Measurements from ENCODE around the gene SDHD.

The SDHD gene

GRCh38 chr11:112097734-112098528 is 11.3 kb downstream of the SDHD start:
- H3K4me3 ChIP-seq (ENCODE audit: low read length): no peak overlapping the region
- DNase-seq (ENCODE audit: low read depth, low spot score): no peak

DNA sequence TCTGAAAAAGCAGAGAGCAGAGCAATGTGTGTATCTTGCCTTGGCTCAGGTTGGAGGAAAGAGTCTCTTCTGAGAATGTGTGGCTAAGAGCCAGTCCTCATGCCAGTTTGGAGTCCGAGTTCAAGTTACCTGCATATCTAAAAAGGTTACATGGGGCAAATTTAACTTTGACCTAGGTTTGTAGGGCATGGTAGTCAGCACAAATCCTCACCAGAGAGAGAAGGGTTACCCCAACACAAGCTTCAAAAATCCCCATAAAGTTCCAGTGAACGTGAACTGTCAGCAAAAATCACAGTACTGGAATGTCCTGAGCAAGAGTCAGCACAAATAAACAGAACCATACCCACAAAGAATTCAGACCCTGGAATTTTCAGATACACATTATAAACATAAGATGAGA is 13.8 kb downstream of the SDHD start:
- DNase-seq (ENCODE audit: low read depth, low spot score): no peak
- H3K4me3 ChIP-seq (ENCODE audit: low read length): no peak overlapping the region

- no peak overlapping the region for H3K4me3 ChIP-seq (ENCODE audit: low read length)
- no peak for DNase-seq (ENCODE audit: low read depth, low spot score)
Measured at GRCh38 chr11:112103446-112103845, 16.8 kb downstream of the SDHD start.

GRCh38 chr11:112106070-112106469 is 19.4 kb downstream of the SDHD start:
- H3K4me3 ChIP-seq (ENCODE audit: low read length): no peak overlapping the region
- DNase-seq (ENCODE audit: low read depth, low spot score): no peak

- H3K4me3 ChIP-seq (ENCODE audit: low read length): no peak overlapping the region
- peak; percentile 60 for DNase-seq (ENCODE audit: low read depth, low spot score)
Measured at GRCh38 chr11:112113539-112114457, 27.1 kb downstream of the SDHD start.

GRCh38 chr11:112114460-112114859 is 27.8 kb downstream of the SDHD start:
- no peak for DNase-seq (ENCODE audit: low read depth, low spot score)
- H3K4me3 ChIP-seq (ENCODE audit: low read length): no peak overlapping the region

DNA sequence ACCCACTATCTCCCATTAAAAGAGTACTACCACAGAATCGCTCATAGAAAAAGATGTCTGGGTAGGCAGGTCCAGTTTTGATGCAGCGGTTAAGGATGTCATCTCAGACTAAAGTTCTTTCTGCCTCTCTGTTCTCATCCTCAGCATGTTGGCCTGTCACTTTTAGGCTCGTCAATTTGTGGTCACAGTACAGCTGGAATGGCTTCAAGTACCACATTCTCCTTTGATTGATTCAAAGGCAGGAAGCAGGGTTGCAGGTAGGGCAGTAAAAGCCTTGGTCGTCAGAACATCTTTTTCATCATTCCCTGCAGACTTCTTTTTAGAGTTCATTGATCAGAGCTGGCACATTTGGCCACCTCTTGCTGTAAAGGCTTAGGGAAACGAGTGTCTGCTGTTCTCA is 28.7 kb downstream of the SDHD start:
- H3K4me3 ChIP-seq (ENCODE audit: low read length): no peak overlapping the region
- DNase-seq (ENCODE audit: low read depth, low spot score): peak; percentile 66

DNA sequence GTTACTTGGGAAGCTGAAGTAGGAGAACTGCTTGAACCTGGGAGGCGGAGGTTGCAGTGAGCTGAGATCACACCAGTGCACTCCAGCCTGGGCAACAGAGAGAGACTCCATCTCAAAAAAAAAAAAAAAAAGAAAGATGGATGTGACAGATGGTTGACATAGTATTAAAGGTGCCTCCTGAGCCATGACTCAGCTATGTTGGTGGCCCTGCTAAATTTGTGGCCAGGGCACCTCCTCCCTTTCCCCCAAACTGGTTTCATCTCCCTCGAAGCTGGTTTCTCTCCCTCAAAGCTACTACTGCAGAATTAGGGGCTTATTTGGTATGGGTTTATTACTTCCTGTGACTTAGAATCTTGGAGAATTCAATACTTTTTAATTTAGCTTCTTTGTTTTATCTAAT is 31.5 kb downstream of the SDHD start:
- DNase-seq (ENCODE audit: low read depth, low spot score): no peak
- no peak overlapping the region for H3K4me3 ChIP-seq (ENCODE audit: low read length)

GRCh38 chr11:112121981-112122615 is 35.4 kb downstream of the SDHD start:
- no peak overlapping the region for H3K4me3 ChIP-seq (ENCODE audit: low read length)
- no peak for DNase-seq (ENCODE audit: low read depth, low spot score)

DNA sequence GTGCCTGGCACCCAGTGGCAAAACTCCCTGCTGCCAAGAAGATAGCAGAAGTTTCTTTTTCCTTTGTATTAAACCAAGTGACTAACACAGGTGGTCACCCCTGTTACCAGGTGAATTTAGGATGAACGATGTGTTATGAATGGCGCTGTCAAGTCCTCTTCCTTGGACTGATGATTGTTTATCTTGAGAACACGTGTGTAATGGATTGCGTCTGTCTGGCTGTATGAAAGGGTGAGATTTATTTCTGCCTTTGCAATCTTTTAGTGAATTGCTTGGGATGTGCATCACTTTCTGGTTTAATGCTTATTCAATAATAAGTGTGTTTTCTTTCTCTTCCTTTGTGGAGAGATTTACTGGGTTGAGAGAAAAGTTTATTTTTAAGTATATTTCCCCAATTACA is 36.5 kb downstream of the SDHD start:
- H3K4me3 ChIP-seq (ENCODE audit: low read length): no peak overlapping the region
- no peak for DNase-seq (ENCODE audit: low read depth, low spot score)

GRCh38 chr11:112127056-112127455 is 40.4 kb downstream of the SDHD start:
- no peak for DNase-seq (ENCODE audit: low read depth, low spot score)
- no peak overlapping the region for H3K4me3 ChIP-seq (ENCODE audit: low read length)

DNA sequence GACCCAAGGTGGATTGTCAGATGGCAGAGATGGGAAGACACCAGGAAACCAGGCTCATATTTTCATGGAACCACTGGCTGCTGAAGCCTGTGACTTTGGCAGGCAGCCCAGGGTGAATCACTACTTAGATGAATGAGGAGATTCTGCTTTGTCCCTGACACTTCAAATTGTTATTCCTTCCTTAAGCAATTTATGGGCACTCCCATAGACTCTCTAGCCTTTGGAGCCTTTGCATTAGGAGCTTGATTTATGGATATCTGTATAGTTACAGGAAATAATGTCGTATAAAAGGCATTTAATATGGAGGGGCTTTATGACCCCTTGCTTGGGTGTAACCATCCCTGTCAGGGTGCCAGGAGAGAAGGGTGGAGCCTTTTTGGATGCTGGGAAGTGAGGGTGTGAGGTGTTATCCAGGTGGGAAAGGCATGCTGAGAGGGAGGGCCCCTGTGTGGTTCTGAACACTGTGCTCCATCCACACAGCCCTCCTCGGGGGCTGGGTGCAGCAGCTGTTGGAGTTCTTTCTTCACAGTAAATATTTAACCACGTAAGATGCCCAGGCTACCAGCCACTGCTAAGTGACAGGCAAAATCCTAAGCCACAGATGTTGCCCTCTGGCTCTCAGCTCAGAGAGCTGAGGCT is 41.9 kb downstream of the SDHD start:
- no peak for DNase-seq (ENCODE audit: low read depth, low spot score)
- H3K4me3 ChIP-seq (ENCODE audit: low read length): no peak overlapping the region

GRCh38 chr11:112129656-112130055 is 43.0 kb downstream of the SDHD start:
- H3K4me3 ChIP-seq (ENCODE audit: low read length): no peak overlapping the region
- no peak for DNase-seq (ENCODE audit: low read depth, low spot score)

- no peak overlapping the region for H3K4me3 ChIP-seq (ENCODE audit: low read length)
- no peak for DNase-seq (ENCODE audit: low read depth, low spot score)
Measured at GRCh38 chr11:112132737-112133136, 46.1 kb downstream of the SDHD start.

GRCh38 chr11:112134473-112134872 is 47.8 kb downstream of the SDHD start:
- no peak overlapping the region for H3K4me3 ChIP-seq (ENCODE audit: low read length)

DNA sequence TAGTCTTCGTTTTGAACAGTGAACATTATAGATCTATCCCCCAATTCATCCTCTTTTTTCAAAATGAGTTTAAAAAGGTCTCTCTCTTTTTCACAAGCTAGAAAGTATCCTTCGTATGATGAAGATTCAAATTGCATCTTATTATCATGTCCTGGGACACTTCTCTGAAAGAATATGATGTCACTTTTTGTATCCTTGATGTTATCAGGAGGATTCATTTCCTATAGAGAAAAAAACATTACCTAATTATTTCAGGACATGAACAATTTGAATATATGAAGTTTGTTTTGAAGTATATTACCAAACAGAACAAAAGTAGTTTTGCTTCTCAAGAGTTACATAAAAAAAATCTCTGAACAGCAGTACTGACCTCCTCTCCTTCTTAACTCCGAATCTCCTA is 56.9 kb downstream of the SDHD start:
- no peak for DNase-seq (ENCODE audit: low read depth, low spot score)
- no peak overlapping the region for H3K4me3 ChIP-seq (ENCODE audit: low read length)

More at GRCh38 chr11:112134473-112134872, 47.8 kb downstream of the SDHD start:
- no peak for DNase-seq (ENCODE audit: low read depth, low spot score)
